Colon (tissue), 2 donors: ENCODE results near the gene OTUD4.
"Not testable (repeated sequence)": the region's sequence is repeated elsewhere in the genome, so short reads cannot be mapped to it uniquely, and the experiment has no call there.

Experiments used
- FAIRE-seq: peaks from 2 replicates; lab custom pipeline; 2012; peaks lifted over from hg19 to GRCh38; lab: Jason Lieb, UNC
- donor health status: control.
- donor health status: control.

Gene OTUD4, protein sequence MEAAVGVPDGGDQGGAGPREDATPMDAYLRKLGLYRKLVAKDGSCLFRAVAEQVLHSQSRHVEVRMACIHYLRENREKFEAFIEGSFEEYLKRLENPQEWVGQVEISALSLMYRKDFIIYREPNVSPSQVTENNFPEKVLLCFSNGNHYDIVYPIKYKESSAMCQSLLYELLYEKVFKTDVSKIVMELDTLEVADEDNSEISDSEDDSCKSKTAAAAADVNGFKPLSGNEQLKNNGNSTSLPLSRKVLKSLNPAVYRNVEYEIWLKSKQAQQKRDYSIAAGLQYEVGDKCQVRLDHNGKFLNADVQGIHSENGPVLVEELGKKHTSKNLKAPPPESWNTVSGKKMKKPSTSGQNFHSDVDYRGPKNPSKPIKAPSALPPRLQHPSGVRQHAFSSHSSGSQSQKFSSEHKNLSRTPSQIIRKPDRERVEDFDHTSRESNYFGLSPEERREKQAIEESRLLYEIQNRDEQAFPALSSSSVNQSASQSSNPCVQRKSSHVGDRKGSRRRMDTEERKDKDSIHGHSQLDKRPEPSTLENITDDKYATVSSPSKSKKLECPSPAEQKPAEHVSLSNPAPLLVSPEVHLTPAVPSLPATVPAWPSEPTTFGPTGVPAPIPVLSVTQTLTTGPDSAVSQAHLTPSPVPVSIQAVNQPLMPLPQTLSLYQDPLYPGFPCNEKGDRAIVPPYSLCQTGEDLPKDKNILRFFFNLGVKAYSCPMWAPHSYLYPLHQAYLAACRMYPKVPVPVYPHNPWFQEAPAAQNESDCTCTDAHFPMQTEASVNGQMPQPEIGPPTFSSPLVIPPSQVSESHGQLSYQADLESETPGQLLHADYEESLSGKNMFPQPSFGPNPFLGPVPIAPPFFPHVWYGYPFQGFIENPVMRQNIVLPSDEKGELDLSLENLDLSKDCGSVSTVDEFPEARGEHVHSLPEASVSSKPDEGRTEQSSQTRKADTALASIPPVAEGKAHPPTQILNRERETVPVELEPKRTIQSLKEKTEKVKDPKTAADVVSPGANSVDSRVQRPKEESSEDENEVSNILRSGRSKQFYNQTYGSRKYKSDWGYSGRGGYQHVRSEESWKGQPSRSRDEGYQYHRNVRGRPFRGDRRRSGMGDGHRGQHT

DNA sequence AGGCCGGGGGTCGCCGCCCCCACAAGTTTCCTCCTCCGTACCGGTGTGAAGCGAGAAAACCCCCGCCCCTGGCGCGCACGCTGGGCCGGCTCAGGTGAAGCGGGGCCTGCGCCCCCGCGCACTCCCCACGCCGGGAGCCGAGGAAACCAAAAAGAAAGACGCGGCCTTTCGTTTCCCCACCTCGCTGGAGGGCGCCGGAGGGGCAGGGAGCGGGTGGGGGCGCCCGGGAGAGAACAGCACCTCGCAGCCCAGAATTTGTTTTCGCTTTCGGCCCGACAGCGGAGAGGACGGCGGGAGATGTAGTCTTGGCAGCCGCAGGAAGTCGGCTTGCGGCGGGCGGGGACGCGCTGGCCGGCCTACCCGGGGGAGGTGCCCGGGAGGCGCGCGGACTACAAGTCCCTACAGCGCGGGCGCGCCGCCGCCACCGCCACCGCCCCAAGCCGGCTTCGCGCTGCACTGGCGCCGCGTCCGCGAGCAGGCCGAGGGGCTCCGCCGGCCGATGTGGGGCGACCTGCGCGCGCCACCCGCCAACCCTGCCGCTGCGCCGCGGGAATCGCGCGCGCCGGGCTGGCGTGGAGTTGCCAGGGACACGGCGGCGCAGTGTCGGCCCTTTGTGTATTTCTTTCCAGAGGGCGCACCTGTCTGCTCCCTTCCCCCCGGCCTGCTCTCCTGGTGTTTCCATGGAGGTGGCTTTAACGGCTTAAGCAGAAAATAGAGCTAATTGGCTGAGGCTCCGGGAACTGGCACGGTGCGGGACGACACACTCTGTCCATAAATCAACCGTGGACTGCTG is at the start of gene OTUD4:
Gene OTUD4, minus strand, starts transcription at position 292 of the 793 bp plus-strand sequence. CDS start 616 bp downstream, outside the sequence.
- FAIRE-seq = no peak

DNA sequence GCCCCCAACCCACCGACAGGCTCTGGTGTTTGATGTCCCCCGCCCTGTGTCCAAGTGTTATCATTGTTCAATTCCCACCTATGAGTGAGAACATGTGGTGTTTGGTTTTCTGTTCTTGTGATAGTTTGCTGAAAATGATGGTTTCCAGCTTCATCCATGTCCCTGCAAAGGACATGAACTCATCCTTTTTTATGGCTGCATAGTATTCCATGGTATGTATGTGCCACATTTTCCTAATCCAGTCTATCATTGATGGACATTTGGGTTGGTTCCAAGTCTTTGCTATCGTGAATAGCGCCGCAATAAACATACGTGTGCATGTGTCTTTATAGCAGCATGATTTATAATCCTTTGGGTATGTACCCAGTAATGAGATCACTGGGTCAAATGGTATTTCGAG is 42.8 kb upstream of the OTUD4 start:
- not testable (repeated sequence) for FAIRE-seq

DNA sequence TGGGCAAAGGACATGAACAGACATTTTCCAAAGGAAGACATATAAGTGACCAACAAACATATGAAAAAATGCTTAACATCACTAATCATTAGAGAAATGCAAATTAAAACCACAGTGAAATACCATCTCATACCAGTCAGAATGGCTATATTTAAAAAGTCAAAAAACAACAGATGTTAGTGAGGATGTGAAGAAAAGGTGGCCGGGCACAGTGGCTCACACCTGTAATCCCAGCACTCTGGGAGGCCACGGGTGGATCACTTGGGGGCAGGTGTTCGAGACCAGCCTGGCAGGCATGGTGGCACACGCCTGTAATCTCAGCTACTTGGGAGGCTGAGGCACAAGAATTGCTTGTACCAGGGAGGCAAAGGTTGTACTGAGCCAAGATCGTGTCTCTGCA is 41.1 kb upstream of the OTUD4 start:
- FAIRE-seq = not testable (repeated sequence)

DNA sequence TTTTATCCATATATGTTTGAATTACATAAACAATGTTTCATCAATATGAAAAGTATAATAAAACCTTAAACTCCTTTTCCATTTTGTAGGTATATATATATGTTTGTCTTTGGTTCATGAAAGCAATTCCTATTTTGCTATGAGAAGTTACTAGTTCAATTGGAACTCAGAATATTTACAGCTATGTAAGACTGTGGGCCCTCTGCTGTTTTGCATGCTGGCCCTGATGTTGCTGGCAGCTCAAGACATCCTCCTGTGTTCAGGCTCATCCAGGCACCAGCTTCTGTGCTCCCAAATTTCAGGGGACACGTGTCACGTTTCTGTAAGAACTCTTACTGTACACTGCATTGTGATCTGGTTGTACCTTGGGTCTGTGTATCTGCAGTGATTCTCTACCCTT is 38.7 kb upstream of the OTUD4 start:
- no peak for FAIRE-seq

DNA sequence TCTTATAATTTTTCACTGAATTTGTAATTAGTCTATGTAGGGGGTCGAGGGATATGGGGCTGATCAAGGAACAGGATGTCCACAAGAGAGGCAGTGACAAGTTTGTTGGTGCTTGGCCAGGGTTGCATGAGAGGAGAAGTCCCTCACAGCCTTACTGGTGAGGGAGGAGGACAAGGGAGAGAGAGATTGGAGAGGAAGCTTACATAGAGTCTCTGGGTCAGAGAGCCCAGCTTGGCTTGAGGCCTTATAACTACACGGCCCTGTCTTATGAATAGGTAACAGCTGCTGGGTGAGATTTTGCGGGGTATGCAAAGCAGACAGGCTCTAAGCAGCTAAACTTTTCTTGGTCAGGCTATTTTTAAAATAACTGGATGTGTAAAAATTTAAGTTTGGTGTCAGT is 37.9 kb upstream of the OTUD4 start:
- FAIRE-seq = no peak

DNA sequence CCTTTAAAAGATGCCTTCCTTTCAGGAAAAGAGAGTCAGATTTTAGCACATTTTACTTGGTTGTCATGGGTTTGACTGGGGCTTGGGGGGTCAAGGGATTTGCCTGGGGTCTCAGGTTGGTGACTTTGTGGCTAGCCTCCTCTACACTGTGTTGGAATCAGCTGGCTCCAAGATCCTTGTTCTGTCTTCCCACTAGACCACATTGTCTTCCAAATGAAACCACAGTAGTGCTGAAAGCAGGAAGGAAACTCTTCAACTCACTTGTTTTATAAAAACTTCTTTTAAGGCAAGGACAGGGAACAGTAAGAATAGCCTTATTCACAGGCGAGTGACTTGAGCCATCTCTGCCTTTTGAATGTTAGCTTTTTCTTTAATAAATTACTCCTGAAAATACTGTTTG is 37.0 kb upstream of the OTUD4 start:
- FAIRE-seq = no peak

DNA sequence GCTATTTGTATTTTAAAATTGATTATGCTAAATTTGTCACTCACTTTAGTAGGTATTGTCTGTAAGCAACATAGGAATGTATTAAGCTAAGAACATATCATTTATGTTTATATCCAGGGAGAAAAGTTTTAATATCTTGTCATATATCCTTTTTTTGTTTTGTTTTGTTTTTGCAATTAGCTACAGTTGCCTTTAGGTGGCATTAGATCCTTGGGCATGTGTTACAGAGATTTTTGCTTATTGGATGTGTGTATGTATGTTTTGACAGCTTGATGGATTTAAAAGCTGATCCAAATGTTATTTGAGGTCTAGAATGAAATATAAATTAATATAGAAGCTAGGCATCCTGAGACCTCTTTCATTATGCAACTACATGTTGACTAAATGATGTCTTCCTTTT is 36.1 kb upstream of the OTUD4 start:
- peak; percentile 77 for FAIRE-seq

DNA sequence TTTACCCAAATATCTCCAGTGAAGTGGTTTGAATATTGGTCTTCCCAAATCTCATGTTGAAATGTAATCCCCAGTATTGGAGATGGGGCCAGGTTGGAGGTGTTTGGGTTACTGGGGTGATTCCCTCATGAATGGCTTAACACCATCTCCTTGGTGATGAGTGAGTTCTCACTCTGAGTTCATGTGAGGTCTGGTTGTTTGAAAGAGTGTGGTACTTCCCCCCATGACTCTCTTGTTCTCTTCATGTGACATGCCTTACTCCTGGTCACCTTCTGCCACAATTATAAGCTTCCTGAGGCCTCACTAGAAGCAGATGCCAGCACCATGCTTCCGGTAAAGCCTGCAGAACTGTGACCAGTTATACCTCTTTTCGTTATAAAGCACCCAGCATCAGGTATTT is 32.9 kb upstream of the OTUD4 start:
- FAIRE-seq = no peak

DNA sequence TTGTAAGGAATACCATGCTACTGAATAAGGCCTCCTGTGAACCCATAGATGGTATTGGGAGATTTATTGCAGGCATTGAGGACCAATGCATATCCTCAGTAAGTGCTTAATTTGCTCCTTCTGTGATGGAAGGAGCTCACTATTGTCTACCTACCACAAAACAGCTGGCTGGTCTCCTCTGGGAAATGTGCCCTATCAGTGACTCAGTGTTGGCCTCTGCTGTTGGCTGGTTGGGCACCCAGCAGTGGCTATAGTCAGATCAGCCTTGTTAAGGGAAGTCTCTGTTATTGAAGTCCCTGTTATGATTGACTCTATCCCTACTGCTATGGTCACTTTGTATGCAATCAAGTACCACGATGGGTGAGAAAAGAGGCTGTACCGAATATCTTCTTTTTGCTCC is 27.5 kb upstream of the OTUD4 start:
- FAIRE-seq = no peak

DNA sequence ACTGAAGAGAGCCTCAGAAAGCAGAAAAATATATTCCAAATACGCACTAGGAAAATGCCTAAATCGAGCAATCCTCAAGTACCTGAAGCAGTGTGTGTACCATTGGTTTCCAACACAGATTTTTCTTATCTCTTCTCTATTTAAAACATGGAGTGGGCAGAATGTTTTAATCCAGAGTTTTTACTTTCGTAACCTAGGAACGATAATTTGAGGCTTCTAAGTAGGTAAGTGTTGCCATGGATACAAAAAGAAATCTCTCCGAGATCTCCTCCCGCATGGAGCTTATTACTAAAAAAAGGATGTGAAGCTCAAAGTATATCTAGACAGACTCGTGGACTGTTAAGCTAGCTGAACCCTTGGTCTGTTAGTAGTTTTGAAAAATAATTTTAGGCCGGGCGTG is 23.0 kb upstream of the OTUD4 start:
- FAIRE-seq = no peak

DNA sequence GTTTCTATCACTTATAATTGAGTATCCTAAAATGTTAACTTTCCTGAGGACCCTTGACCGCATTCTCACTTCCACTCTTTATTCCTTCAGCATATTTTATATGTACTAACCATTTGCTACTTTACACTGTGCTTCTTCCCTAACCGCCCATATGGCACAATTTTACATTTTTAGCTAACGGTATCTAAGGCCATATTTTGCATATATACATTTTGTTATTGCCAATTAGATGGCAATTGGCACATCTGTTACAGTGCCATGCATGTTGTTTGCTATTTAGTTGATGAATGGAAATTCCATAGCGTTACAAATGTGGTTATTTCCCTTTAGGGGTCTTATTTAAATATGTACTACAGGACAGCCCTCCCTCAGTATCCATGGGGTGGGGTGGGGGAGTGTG is 20.0 kb upstream of the OTUD4 start:
- FAIRE-seq = no peak

DNA sequence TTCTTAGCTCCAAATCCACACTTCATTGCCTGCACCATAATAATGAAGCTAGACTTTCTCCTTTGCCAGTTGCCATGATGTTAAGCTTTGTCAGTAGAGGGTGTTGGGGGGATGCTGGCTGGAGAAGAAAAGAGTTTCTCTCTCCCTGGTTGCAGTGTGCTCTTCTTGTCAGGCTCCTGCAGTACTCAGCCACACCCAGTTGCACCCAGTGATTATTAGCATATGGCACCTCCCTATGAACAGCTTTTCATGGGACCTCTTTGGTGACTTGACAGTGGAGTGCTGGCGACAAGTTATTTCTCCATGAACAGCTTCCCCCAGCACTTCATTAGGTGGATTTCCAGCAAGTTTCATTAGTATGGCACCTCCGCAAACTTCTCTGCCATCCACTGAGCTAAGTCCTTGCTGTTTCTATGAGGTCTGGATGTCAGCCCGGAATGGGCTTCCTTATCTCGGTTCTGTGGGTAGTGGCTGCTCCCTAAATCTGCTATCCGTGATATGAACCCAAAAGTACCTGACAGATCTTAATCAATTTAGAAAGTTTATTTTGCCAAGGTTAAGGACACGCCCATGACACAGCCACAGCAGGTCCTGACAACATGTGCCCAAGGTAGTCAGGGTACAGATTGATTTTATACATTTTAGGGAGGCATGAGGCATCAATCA is 18.8 kb upstream of the OTUD4 start:
- FAIRE-seq = no peak

DNA sequence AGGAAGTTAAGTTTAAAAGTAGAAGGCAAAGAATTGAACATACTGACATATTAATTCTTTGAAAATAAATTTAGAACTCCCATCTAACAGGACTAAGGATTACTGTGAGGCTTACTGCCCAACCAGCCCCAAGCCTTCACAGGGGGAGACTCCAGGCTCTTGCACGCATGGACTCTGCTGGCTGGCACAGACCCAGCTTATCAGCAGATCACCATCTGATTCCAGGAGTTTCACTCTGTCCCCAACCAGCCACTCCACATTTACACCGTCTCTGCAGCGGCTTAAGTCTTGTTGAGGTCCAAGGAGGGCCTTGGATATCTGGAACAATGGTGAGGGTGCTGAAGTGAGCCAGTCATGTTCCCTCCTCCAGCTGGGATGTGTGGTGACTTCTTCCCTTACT is 16.4 kb upstream of the OTUD4 start:
- no peak for FAIRE-seq

DNA sequence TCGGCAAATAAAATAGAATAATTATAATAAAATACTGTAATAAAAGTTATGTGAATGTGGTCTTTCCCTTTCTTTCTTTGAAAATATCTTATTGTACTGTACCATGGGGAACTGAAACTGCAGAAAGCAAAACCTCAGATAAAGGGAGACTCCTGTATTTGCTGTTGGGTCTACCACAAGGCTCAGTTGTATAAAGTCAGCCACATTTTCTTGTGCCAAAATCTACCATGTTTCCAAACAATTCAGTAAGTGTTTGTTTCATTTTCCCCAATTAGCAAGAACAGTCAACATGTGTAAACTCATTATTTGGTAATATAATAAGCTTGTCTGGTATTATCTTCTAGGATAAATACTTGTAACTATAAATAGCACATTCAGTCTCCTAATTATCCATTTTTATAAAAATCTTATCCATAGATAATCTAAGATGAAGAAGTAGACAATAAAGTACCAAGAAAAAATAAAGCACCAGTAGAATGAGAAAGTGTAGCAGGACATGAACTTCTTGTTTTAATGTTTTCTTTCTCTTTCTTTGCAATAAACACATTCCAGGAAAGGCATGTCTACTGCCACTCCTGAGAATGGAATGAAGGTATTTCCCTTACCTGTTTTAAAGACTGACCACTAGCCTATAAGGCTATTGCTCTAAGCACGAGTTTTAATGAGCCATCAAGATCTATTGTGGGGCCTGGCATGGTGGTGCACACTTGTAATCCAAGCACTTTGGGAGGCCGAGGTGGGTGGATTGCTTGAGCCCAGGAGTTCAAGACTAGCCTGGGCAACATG is 15.0 kb upstream of the OTUD4 start:
- FAIRE-seq = no peak

DNA sequence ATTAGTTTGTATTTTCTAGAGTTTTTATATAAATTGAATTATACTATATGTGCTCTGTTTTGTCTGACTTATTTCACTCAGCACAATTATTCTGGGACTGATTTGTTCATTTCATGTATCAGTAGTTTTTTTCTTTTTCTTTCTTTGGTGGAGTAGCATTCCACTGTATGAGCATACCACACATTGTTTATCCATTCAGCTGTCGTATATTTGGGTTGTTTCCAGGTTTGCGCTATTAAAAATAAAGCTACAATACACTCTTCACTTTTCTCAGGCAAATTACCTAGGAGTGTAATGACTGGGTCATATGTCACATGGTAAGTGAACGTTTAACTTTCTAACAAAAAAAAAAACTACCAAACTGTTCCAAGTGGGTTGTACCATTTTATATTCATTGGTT is 9.6 kb upstream of the OTUD4 start:
- FAIRE-seq = no peak

DNA sequence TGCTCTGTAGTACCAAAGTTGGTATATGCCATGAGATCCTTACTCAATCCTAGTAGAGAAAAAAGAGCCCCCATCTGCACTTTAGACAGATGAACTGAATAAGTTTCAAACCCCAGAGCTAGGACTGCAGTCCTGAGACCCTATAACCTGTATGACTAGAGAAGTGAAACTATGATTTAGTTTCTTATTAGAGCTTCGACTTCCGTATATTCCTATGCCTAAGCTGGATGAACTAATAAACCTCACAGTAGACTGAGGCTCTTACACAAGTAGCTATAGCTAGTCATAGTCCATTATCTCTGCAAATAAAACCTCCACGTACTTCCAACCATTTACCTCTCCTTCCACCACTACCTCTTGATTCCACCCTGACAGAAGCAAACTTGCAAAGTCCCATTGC is 6.3 kb upstream of the OTUD4 start:
- FAIRE-seq = no peak

DNA sequence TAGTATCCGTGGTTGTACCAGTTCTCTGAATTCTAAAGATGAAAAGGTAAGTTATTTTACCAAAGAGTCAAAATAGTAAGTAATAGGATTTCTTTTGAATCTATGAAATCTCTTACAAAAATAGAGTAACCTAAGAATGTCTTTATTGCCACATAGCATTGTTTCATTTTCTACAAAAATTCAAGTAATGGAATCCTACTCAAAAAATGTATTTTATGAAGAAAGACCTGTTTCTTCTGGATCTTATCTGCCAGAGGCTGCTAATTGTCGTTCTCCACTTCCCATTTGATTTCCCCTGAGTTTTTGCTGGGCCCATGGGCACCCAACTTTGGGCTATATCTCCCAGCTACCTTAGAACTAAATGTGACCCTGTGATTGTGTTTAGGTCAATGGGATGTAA is 3.2 kb upstream of the OTUD4 start:
- no peak for FAIRE-seq

DNA sequence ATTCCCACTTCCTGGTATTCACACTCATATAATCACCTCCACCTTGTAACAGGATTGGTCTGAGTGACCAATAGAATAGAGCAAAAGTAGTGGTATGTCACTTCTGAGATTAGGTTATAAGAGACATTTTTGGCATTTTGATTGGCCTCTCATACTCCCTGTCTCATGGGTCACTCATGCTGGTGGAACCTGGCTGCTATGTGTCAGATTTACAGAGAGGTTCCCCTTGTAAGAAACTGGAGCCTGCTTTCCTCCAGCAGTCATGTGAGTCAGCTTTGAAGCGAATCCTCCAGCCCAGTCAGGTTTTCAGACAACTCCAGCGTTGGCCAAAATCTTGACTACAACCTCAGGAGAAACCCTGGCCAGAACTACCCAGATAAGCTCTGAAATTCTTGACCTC is 2.6 kb upstream of the OTUD4 start:
- no peak for FAIRE-seq

DNA sequence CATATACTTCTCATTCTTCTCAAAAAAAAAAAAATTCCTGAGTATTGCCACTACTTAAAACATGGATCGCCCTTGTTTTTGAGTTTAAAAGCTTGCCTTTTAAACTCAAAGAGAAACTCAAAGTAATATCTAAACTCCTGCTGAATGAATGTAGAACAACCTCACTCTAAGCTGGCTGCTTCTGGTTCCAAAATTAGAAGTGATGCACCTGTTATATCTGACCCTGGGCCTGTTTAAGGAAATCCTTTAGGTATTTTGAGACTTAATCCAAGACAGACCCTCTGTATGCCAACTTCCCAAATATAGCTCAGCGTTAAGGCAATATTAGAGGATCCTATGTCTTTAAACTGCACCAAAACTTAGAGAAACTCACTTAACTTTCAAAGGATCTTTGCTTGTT is 1.8 kb upstream of the OTUD4 start:
- FAIRE-seq = no peak

DNA sequence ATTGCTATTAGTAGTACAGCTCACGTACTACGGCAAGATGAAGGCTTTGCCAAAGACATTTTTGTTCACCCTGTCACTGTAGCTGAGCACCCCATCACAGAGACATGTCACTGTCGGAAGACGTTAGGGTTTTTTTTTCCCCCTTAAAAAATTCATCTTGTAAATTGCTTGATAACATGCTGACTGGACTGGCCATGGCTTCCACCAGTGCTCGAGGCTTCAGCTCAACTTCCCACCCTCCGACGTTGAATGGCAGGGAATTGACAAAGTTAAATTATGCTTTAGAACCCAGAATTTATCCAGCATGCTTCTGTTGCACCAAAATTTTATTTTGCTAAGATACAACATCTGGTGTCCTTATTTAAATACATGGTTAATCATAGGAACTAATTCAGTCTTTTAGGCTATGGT is 707 bp upstream of the OTUD4 start:
- FAIRE-seq = no peak

DNA sequence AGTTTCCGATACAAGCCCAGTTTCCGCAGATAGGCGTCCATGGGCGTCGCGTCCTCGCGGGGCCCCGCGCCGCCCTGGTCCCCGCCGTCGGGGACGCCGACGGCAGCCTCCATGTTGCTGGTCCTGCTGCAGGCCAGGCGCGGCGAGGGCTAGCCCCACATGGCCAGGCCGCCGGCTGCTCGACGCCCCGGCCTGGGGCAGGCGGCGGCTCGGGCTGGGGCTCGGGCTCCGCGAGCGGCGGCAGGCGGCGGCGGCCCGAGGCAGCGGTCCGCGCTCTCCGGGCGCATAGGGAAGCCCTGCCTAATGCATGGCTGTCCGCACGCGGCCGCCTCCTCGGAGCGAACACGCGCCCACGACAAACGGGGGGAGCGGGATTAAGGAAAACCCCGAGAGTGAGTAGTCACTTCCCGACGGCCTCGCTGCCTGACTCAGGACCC is 510 bp downstream of the OTUD4 start:
- not testable (repeated sequence) for FAIRE-seq
